ENCODE measurements around the gene SRRM4. TPM values are rescaled to one million over a fixed set of nuclear protein-coding genes. Genes with fewer than 3 reads are reported as not detected.

Gene SRRM4
- total RNA-seq, 1 experiment from 2014 or later: not detected

GRCh38 chr12:119204671-119205285 is 223.4 kb downstream of the SRRM4 start:
- in situ Hi-C loops (cut with HindIII; ENCODE audit: low pct_unique_long_range_greater_than_20kb, low sequenced_read_pairs): no loop called here
- no peak for DNase-seq (ENCODE audit: low read depth)

- no peak for DNase-seq (ENCODE audit: low read depth)
- in situ Hi-C loops (cut with HindIII; ENCODE audit: low pct_unique_long_range_greater_than_20kb, low sequenced_read_pairs): no loop called here
These were observed 225.2 kb downstream of the SRRM4 start for GRCh38 chr12:119206348-119207062.

GRCh38 chr12:119207063-119207560 is 225.8 kb downstream of the SRRM4 start:
- in situ Hi-C loops (cut with HindIII; ENCODE audit: low pct_unique_long_range_greater_than_20kb, low sequenced_read_pairs): no loop called here

GRCh38 chr12:119208626-119209061 is 227.3 kb downstream of the SRRM4 start:
- peak; percentile 49 for DNase-seq (ENCODE audit: low read depth)
- in situ Hi-C loops (cut with HindIII; ENCODE audit: low pct_unique_long_range_greater_than_20kb, low sequenced_read_pairs): no loop called here

More at GRCh38 chr12:119207063-119207560, 225.8 kb downstream of the SRRM4 start:
- no peak for DNase-seq (ENCODE audit: low read depth)

GRCh38 chr12:119211884-119212283 is 230.5 kb downstream of the SRRM4 start:
- in situ Hi-C loops (cut with HindIII; ENCODE audit: low pct_unique_long_range_greater_than_20kb, low sequenced_read_pairs): no loop called here
- no peak for DNase-seq (ENCODE audit: low read depth)

Other genes starting within 250 kb of the SRRM4 start
- gene HSPB8, start 197.4 kb downstream of the SRRM4 start, total RNA-seq (2014; rRNA removed; shearing (Covaris generic); ENCODE audit: low replicate concordance): 13.0 and 23.5 TPM in 2 replicates